Measurements from ENCODE around the gene GRIA4. TPM values are rescaled to one million over a fixed set of nuclear protein-coding genes. Genes with fewer than 3 reads are reported as not detected.

The GRIA4 gene
- total and polyA plus RNA-seq, 12 donors, result not detected

DNA sequence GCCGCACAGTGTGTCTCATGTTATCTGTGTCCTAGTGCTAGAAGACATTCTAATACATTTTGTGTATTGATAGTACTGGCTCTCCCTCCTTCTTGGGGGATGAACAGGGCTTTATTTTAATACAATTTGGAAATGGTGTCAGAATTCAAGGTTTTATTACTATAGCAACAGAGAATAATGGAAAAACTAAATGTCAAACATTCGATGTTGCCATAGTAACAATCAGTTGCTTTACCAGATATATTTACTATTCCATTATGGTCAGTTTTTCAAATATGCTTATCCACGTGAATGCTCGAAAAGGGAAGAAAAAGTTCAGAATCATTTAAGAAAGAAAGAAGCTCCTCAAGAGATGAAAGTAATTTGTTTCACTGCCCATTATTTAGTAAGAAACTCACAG is 420.7 kb downstream of the GRIA4 start:
- ATAC-seq (no peak), DNase-seq (no peak)
- Histone ChIP-seq H3K4me1 (no peaks in the 10 kb centered on the region), H3K27ac (no peak overlapping the region), H3K9me3 (peaks cover 0 to 4% (median 0%) of the 10 kb centered on the region in 11 donors), H3K36me3 (no peaks in the 10 kb centered on the region), H3K4me3 (no peak overlapping the region), H3K27me3 (peaks cover 0 to 13% (median 0%) of the 10 kb centered on the region in 7 donors)
- TF ChIP-seq, protein P1, sequence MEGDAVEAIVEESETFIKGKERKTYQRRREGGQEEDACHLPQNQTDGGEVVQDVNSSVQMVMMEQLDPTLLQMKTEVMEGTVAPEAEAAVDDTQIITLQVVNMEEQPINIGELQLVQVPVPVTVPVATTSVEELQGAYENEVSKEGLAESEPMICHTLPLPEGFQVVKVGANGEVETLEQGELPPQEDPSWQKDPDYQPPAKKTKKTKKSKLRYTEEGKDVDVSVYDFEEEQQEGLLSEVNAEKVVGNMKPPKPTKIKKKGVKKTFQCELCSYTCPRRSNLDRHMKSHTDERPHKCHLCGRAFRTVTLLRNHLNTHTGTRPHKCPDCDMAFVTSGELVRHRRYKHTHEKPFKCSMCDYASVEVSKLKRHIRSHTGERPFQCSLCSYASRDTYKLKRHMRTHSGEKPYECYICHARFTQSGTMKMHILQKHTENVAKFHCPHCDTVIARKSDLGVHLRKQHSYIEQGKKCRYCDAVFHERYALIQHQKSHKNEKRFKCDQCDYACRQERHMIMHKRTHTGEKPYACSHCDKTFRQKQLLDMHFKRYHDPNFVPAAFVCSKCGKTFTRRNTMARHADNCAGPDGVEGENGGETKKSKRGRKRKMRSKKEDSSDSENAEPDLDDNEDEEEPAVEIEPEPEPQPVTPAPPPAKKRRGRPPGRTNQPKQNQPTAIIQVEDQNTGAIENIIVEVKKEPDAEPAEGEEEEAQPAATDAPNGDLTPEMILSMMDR (IDR thresholded peaks at IDR 0.05), result no peak
- WGBS, 2 donors, result 69 to 80% methylated on average over 4 of the region's 4 CpGs
- intact Hi-C loops (cut with DNase I), result no loop called here

DNA sequence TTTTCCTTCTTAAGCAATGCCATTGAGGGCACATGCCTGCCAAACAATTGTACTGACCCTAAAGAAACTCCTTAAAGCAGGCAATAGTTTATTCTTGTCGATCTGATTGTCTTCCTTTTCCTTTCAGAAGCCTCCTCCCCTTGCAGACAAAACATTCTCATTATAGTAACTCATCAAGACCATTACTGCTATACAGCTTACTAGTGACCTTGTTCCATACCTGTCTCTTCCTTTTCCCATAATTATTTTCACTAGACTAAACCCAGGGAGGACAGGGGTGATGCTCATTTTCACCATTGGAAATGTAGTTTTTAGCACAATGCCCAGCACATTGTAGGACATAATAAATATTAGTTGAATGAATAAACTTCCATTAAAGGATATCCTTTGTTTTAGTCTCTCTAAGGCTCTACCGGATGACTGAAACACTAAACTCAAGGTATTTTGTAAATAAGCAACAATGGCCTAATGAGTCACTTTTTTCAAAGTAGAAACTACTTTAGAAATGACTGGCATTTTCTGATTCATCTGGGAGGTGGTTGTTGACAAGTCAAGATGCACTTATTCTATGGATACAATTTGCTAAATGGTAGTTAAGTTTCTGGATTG is 421.4 kb downstream of the GRIA4 start:
- WGBS, 2 donors, result 56 to 61% methylated on average over 2 of the region's 2 CpGs
- Histone ChIP-seq H3K4me3 (no peak overlapping the region), H3K4me1 (no peaks in the 10 kb centered on the region), H3K27ac (no peak overlapping the region), H3K9me3 (peaks cover 0 to 4% (median 0%) of the 10 kb centered on the region in 11 donors), H3K36me3 (no peaks in the 10 kb centered on the region), H3K27me3 (peaks cover 0 to 13% (median 0%) of the 10 kb centered on the region in 7 donors)
- intact Hi-C loops (cut with DNase I), result no loop called here
- ATAC-seq, result no peak
- TF ChIP-seq, protein P1 (IDR thresholded peaks at IDR 0.05), result no peak
- no peak for DNase-seq
